SK-N-SH (cell line): ENCODE measurements around the gene ZDHHC11B. TPM values are rescaled to one million over a fixed set of nuclear protein-coding genes. Genes with fewer than 3 reads are reported as not detected.

Experiments used
- CTCF ChIA-PET: fragments of 300-600, 350-600 bp; formaldehyde crosslinking; extraction: SDS; loops from one replicate; lab custom pipeline; 2021; lab: Yijun Ruan, JAX
- POLR2A ChIA-PET: fragments of 350-600 bp; sonication (Branson Sonifier 250); formaldehyde crosslinking; extraction: SDS; loops from one replicate; lab custom pipeline; 2020; ENCODE audit warnings: antibody characterized with exemption, inconsistent platforms; lab: Yijun Ruan, JAX
- DNase-seq: peaks from one replicate; pipeline ENCODE4 v3.0.0; 2012
- H2AFZ ChIP-seq: fragments of 200-600 bp; sonication (generic); 2 replicates; pipeline ENCODE4 v1.8.1; 2016; ENCODE audit warnings: antibody characterized with exemption, mild to moderate bottlenecking, low read depth
- H3F3A ChIP-seq: fragments of 200-600 bp; sonication (generic); replicated peaks from 2 replicates; pipeline ENCODE3; 2016; ENCODE audit warnings: antibody characterized with exemption, mild to moderate bottlenecking; ENCODE audit not compliant: insufficient read depth
- H3K27ac ChIP-seq, 2 experiments: fragments of 200-500 bp in 1 of 2; fragments of 200-600 bp in 1 of 2; sonication (Bioruptor generic) in 1 of 2; sonication (generic), shearing (Covaris generic) in 1 of 2; 2 replicates each; pipeline versions ENCODE4 v1.5.1 to v1.6.1; 2014 to 2016; ENCODE audit warnings: low read depth in 2 of 2, inconsistent platforms in 1 of 2, low read length in 1 of 2, mild to moderate bottlenecking in 1 of 2, mixed read lengths in 1 of 2
- H3K27me3 ChIP-seq: fragments of 200-600 bp; sonication (generic), shearing (Covaris generic); 2 replicates; pipeline ENCODE4 v1.6.1; 2016; ENCODE audit warnings: mixed run types; ENCODE audit not compliant: insufficient read depth
- H3K36me3 ChIP-seq, 2 experiments: fragments of 200-500 bp in 1 of 2; fragments of 200-600 bp in 1 of 2; sonication (Bioruptor generic) in 1 of 2; sonication (generic) in 1 of 2; replicated peaks in 1 of 2; 2 replicates each; pipeline versions ENCODE3 to v1.5.1; 2014 to 2016; ENCODE audit warnings: low read length in 1 of 2, mild to moderate bottlenecking in 1 of 2; ENCODE audit not compliant: insufficient read depth in 2 of 2, control insufficient read depth in 1 of 2
- H3K4me1 ChIP-seq, 2 experiments: fragments of 200-500 bp in 1 of 2; fragments of 200-600 bp in 1 of 2; sonication (Bioruptor generic) in 1 of 2; sonication (generic), shearing (Covaris generic) in 1 of 2; 2 replicates each; pipeline versions ENCODE4 v1.5.1 to v1.6.1; 2014 to 2016; ENCODE audit warnings: low read depth in 1 of 2, low read length in 1 of 2, mixed run types in 1 of 2; ENCODE audit not compliant: insufficient read depth in 2 of 2, control insufficient read depth in 1 of 2
- H3K4me2 ChIP-seq: fragments of 200-600 bp; sonication (generic), shearing (Covaris generic); 2 replicates; pipeline ENCODE4 v1.6.1; 2017; ENCODE audit warnings: mixed run types
- H3K4me3 ChIP-seq, 2 experiments: fragments of 200-500 bp in 1 of 2; fragments of 200-600 bp in 1 of 2; sonication (Bioruptor generic) in 1 of 2; sonication (generic), shearing (Covaris generic) in 1 of 2; 2 replicates each; pipeline versions ENCODE4 v1.5.1 to v1.8.1; 2014 to 2016; ENCODE audit warnings: low read depth in 2 of 2, inconsistent platforms in 1 of 2, low read length in 1 of 2, mild to moderate bottlenecking in 1 of 2, mixed read lengths in 1 of 2, moderate library complexity in 1 of 2
- H3K79me2 ChIP-seq: fragments of 200-600 bp; sonication (generic); 2 replicates; pipeline ENCODE4 v1.8.1; 2017; ENCODE audit warnings: mild to moderate bottlenecking; ENCODE audit not compliant: insufficient read depth
- H3K9ac ChIP-seq: fragments of 200-600 bp; sonication (generic); 2 replicates; pipeline ENCODE4 v1.6.1; 2017; ENCODE audit warnings: mixed run types
- H3K9me2 ChIP-seq: fragments of 200-600 bp; sonication (generic); 2 replicates; pipeline ENCODE4 v1.6.1; 2017; ENCODE audit warnings: mixed run types
- H3K9me3 ChIP-seq: fragments of 200-600 bp; sonication (generic); 2 replicates; pipeline ENCODE4 v1.6.1; 2017; ENCODE audit warnings: mixed run types, mild to moderate bottlenecking, moderate library complexity
- H4K20me1 ChIP-seq: fragments of 200-600 bp; sonication (generic); 2 replicates; pipeline ENCODE4 v1.6.1; 2017; ENCODE audit warnings: mild to moderate bottlenecking, mixed run types; ENCODE audit not compliant: insufficient read depth
- CHD2 ChIP-seq: fragments of 150-350 bp; IDR thresholded peaks from 2 replicates; pipeline ENCODE4 v1.6.1; 2018; ENCODE audit warnings: low read length; ENCODE audit not compliant: partially characterized antibody
- EZH2phosphoT487 ChIP-seq: fragments of 200-600 bp; sonication (generic); IDR thresholded peaks from 2 replicates; pipeline ENCODE4 v1.6.1; 2017; ENCODE audit warnings: low read depth, mixed run types, mild to moderate bottlenecking, antibody characterized with exemption, moderate library complexity, borderline replicate concordance
- FOSL2 ChIP-seq: IDR thresholded peaks from 2 replicates; pipeline ENCODE4 v1.4.0; 2012; ENCODE audit warnings: low read depth, mild to moderate bottlenecking, moderate library complexity, borderline replicate concordance
- FOXJ3 ChIP-seq: sonication (generic); formaldehyde crosslinking; IDR thresholded peaks from 2 replicates; pipeline ENCODE4 v1.5.1; 2020; ENCODE audit warnings: mild to moderate bottlenecking, missing genetic modification reagents
- GATA2 ChIP-seq: sonication (generic); formaldehyde crosslinking; IDR thresholded peaks from 2 replicates; pipeline ENCODE4 v1.5.0; 2020; ENCODE audit warnings: mild to moderate bottlenecking, missing genetic modification reagents
- MEF2A ChIP-seq: IDR thresholded peaks from 2 replicates; pipeline ENCODE4 v1.4.0; 2012; ENCODE audit warnings: low read depth, borderline replicate concordance
- MXI1 ChIP-seq: IDR thresholded peaks from 2 replicates; pipeline ENCODE4 v1.6.1; 2012; ENCODE audit warnings: mild to moderate bottlenecking, low read depth, low read length, improper control_type of control experiment
- NFIC ChIP-seq: IDR thresholded peaks from 2 replicates; pipeline ENCODE4 v1.4.0; 2012; ENCODE audit warnings: borderline replicate concordance
- NRF1 ChIP-seq: IDR thresholded peaks from 2 replicates; pipeline ENCODE4 v1.6.1; 2012; ENCODE audit warnings: low read depth, mild to moderate bottlenecking, low read length
- POLR2AphosphoS5 ChIP-seq: IDR thresholded peaks from 2 replicates; pipeline ENCODE4 v1.6.1; 2012; ENCODE audit warnings: low read depth, low read length
- RXRA ChIP-seq: IDR thresholded peaks from 2 replicates; pipeline ENCODE4 v1.4.0; 2012; ENCODE audit warnings: low read depth, mild to moderate bottlenecking, borderline replicate concordance
- SIN3A ChIP-seq: IDR thresholded peaks from 2 replicates; pipeline ENCODE4 v1.6.1; 2012; ENCODE audit warnings: low read depth, mild to moderate bottlenecking, low read length, moderate library complexity, borderline replicate concordance
- SMC3 ChIP-seq: IDR thresholded peaks from 2 replicates; pipeline ENCODE4 v1.6.1; 2012; ENCODE audit warnings: low read depth, low read length, improper control_type of control experiment
- TCF12 ChIP-seq: IDR thresholded peaks from 2 replicates; pipeline ENCODE4 v1.4.0; 2012
- YY1 ChIP-seq: IDR thresholded peaks from 2 replicates; pipeline ENCODE4 v1.4.0; 2012; ENCODE audit warnings: low read depth, mild to moderate bottlenecking
- WGBS: methylation state at CpG from one replicate; pipeline ENCODE4 v1.1.6; 2017; ENCODE audit warnings: low lambda C conversion rate; 5-methylcytosine and 5-hydroxymethylcytosine counted together
- polyA plus RNA-seq, 3 experiments: library from polyadenylated mRNA; depleted of rRNA; stranded (reverse); fragments of >200 nt; gene quantifications; 2 replicates each; pipeline ENCODE4 v1.2.3, GENCODE V29; 2012
- TF ChIP-seq, protein P1 (sequence below): IDR thresholded peaks from 2 replicates; pipeline ENCODE4 v1.6.1; 2012; ENCODE audit warnings: mild to moderate bottlenecking, low read depth, low read length, moderate library complexity
- TF ChIP-seq, protein P2 (sequence below): fragments of 200-600 bp; sonication (generic); IDR thresholded peaks from 2 replicates; pipeline ENCODE4 v1.6.1; 2017; ENCODE audit warnings: antibody characterized with exemption, mild to moderate bottlenecking, moderate library complexity
- TF ChIP-seq, protein P3 (sequence below): IDR thresholded peaks from 2 replicates; pipeline ENCODE4; 2012
- TF ChIP-seq, protein P4 (sequence below): IDR thresholded peaks from 2 replicates; pipeline ENCODE4 v1.4.0; 2012; ENCODE audit warnings: low read depth

Gene ZDHHC11B
- polyA plus RNA-seq, 1 of the 3 experiments (the other 2 are of a cell fraction): not detected

DNA sequence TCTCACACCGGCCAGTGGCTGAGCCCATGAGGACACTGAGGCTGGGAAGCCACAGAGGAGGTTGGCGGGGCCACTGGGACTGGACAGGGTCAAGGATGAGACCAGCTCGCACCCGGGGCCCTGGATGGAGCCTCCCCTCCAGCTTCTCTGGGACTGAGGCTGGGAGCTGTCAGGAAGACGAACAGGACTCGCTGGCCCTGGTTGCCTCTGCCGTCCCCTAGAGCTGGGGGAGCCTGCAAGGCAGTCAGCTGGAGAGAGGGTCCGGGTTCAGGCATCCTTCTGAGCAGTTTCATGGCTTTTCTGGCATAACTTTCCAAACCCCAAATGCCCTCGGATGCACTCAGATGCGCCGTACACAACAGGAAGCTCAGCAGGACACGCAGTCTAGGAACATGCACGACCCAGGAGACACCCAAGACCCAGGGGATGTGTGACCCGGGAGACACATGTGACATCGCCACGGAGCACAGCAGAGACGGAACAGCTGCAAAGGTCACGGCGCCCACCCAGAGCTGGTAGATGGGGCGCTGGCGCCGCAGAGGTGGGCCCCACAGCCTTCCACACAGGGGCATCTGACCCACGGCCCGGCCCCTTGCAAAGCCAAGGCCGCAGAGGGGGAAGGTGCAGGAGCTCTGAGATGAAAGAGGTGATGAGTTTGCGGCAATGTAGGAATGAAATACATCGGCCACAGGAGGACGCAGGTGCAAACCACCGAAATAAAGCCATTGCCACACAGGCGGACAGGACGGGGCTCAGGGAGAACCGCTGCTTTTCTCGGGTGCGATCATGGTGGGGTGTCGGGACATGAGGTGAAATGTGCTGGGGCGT lies 108.4 kb downstream of the ZDHHC11B start:
- Histone ChIP-seq H3K79me2 (no peaks in the 10 kb centered on the region), H4K20me1 (0 out of 2 replicates have a peak, but pooled peaks cover 3% of the 10 kb centered on the region), H3K4me2 (no peak overlapping the region), H3K9me2 (no peaks in the 10 kb centered on the region), H3K4me1 (peaks cover 12 to 23% of the 10 kb centered on the region in 2 experiments; a peak in 2 of 4 replicates), H3K27ac (no peak overlapping the region), H3K36me3 (no peaks in the 10 kb centered on the region), H3K27me3 (no peaks in the 10 kb centered on the region), H3F3A (no peaks in the 10 kb centered on the region), H3K9ac (no peak overlapping the region), H2AFZ (no peak overlapping the region), H3K4me3 (no peak overlapping the region), H3K9me3 (no peaks in the 10 kb centered on the region)
- TF ChIP-seq SIN3A (no peak), EZH2phosphoT487 (no peak), GATA2 (CRISPR knock-in tag) (no peak), FOSL2 (no peak), YY1 (no peak)
- DNase-seq: no peak
- WGBS: 80% methylated on average over 32 of the region's 36 CpGs
- ChIA-PET POLR2A (no interaction called here), CTCF (interaction anchor here (1.7 kb wide), 1 partner anchor 227 kb away, joined by 4 read pairs; no protein-coding TSS in a partner anchor)

DNA sequence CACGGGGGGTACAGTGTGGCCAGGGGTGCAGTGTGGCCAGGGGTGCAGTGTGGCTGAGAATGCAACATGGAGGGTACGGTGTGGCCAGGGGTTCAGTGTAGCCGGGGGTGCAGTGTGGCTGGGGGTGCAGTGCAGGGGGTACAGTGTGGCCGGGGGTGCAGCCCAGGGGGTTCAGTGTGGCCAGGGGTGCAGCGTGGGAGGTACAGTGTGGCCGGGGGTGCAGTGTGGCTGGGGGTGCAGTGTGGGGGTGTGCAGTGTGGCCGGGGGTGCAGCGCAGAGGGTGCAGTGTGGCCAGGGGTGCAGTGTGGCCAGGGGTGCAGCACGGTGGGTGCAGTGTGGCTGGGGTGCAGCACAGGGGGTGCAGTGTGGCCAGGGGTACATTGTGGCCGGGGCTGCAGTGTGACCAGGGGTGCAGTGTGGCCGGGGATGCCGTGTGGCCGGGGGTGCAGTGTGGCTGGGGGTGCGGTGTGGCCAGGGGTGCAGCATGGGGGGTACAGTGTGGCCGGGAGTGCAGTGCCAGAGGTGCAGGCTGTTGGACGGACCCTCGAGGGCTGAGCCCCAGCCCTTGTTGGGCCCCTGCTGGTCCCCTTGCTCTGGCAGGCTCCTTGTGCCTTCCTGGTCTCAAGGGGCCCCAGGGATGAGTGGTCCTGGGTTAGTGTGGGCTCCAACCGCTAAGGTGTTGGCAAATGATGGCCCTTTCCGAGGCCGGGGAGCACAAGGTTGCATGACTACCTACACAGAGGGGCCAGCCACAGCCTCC lies 109.2 kb downstream of the ZDHHC11B start:
- ChIA-PET CTCF (interaction anchor here (1.7 to 7.2 kb wide), 2 partner anchors 228 kb away, joined by 4 to 88 read pairs; no protein-coding TSS in a partner anchor), POLR2A (no interaction called here)
- Histone ChIP-seq H3K36me3 (no peaks in the 10 kb centered on the region), H3K27ac (no peak overlapping the region), H2AFZ (no peak overlapping the region), H3K9me2 (no peaks in the 10 kb centered on the region), H3K4me2 (no peak overlapping the region), H3K9ac (no peak overlapping the region), H3F3A (no peaks in the 10 kb centered on the region), H3K4me1 (peaks cover 12 to 23% of the 10 kb centered on the region in 2 experiments; a peak in 2 of 4 replicates), H3K79me2 (no peaks in the 10 kb centered on the region), H3K9me3 (no peaks in the 10 kb centered on the region), H4K20me1 (0 out of 2 replicates have a peak, but pooled peaks cover 3% of the 10 kb centered on the region), H3K4me3 (no peak overlapping the region), H3K27me3 (no peaks in the 10 kb centered on the region)
- TF ChIP-seq MXI1: no peak
- no peak for TF ChIP-seq POLR2AphosphoS5
- TF ChIP-seq, protein P1, sequence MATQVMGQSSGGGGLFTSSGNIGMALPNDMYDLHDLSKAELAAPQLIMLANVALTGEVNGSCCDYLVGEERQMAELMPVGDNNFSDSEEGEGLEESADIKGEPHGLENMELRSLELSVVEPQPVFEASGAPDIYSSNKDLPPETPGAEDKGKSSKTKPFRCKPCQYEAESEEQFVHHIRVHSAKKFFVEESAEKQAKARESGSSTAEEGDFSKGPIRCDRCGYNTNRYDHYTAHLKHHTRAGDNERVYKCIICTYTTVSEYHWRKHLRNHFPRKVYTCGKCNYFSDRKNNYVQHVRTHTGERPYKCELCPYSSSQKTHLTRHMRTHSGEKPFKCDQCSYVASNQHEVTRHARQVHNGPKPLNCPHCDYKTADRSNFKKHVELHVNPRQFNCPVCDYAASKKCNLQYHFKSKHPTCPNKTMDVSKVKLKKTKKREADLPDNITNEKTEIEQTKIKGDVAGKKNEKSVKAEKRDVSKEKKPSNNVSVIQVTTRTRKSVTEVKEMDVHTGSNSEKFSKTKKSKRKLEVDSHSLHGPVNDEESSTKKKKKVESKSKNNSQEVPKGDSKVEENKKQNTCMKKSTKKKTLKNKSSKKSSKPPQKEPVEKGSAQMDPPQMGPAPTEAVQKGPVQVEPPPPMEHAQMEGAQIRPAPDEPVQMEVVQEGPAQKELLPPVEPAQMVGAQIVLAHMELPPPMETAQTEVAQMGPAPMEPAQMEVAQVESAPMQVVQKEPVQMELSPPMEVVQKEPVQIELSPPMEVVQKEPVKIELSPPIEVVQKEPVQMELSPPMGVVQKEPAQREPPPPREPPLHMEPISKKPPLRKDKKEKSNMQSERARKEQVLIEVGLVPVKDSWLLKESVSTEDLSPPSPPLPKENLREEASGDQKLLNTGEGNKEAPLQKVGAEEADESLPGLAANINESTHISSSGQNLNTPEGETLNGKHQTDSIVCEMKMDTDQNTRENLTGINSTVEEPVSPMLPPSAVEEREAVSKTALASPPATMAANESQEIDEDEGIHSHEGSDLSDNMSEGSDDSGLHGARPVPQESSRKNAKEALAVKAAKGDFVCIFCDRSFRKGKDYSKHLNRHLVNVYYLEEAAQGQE: no peak
- no peak for TF ChIP-seq YY1
- TF ChIP-seq RXRA: no peak
- TF ChIP-seq GATA2 (CRISPR knock-in tag): no peak
- TF ChIP-seq NRF1: no peak
- TF ChIP-seq SMC3: no peak
- TF ChIP-seq MEF2A: no peak
- TF ChIP-seq, protein P2, sequence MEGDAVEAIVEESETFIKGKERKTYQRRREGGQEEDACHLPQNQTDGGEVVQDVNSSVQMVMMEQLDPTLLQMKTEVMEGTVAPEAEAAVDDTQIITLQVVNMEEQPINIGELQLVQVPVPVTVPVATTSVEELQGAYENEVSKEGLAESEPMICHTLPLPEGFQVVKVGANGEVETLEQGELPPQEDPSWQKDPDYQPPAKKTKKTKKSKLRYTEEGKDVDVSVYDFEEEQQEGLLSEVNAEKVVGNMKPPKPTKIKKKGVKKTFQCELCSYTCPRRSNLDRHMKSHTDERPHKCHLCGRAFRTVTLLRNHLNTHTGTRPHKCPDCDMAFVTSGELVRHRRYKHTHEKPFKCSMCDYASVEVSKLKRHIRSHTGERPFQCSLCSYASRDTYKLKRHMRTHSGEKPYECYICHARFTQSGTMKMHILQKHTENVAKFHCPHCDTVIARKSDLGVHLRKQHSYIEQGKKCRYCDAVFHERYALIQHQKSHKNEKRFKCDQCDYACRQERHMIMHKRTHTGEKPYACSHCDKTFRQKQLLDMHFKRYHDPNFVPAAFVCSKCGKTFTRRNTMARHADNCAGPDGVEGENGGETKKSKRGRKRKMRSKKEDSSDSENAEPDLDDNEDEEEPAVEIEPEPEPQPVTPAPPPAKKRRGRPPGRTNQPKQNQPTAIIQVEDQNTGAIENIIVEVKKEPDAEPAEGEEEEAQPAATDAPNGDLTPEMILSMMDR: no peak
- TF ChIP-seq, protein P3, sequence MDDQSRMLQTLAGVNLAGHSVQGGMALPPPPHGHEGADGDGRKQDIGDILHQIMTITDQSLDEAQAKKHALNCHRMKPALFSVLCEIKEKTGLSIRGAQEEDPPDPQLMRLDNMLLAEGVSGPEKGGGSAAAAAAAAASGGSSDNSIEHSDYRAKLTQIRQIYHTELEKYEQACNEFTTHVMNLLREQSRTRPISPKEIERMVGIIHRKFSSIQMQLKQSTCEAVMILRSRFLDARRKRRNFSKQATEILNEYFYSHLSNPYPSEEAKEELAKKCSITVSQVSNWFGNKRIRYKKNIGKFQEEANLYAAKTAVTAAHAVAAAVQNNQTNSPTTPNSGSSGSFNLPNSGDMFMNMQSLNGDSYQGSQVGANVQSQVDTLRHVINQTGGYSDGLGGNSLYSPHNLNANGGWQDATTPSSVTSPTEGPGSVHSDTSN: no peak
- TF ChIP-seq, protein P4, sequence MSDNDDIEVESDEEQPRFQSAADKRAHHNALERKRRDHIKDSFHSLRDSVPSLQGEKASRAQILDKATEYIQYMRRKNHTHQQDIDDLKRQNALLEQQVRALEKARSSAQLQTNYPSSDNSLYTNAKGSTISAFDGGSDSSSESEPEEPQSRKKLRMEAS: no peak
- no peak for TF ChIP-seq TCF12
- no peak for TF ChIP-seq EZH2phosphoT487
- TF ChIP-seq CHD2: no peak
- TF ChIP-seq NFIC: no peak
- no peak for TF ChIP-seq FOXJ3 (CRISPR knock-in tag)
- no peak for DNase-seq
- 79% methylated on average over 14 of the region's 20 CpGs for WGBS
